CD4-positive, alpha-beta T cell (primary cell): ENCODE results near the gene ADA. TPM values are rescaled to one million over a fixed set of nuclear protein-coding genes. Genes with fewer than 3 reads are reported as not detected.
A peak's percentile ranks its signal among the peaks of the same experiment; 100 is the strongest.

Experiments used
- ATAC-seq: fragments of 200-7000 bp; cut with Tn5 transposase; one replicate; pipeline ENCODE4 v1.10.0; 2022; ENCODE audit warnings: mild to moderate bottlenecking; ENCODE audit not compliant: poor library complexity
- CTCF ChIA-PET: fragments of 350-600 bp; sonication (Branson Sonifier 250); formaldehyde crosslinking; loops from one replicate; lab custom pipeline; 2021; ENCODE audit warnings: antibody characterized with exemption, inconsistent platforms; lab: Charles Lee
- POLR2A ChIA-PET: fragments of 350-600 bp; sonication (Branson Sonifier 250); formaldehyde crosslinking; loops from one replicate; lab custom pipeline; 2021; ENCODE audit warnings: antibody characterized with exemption, inconsistent platforms; lab: Charles Lee
- DNase-seq, 14 experiments: peaks; one replicate each; pipeline ENCODE4 v3.0.0-alpha.2; 2013 to 2020; ENCODE audit warnings: mixed read lengths in 2 of 14
- H3K27ac ChIP-seq, 2 donors: one replicate each; pipeline versions ENCODE4 v1.5.1 to v1.7.0; 2013; ENCODE audit warnings: low read length in 2 of 2, low read depth in 1 of 2, mild to moderate bottlenecking in 1 of 2
- H3K27me3 ChIP-seq, 2 experiments: 1 replicate in 1 of 2; 2 replicates in 1 of 2; pipeline versions ENCODE4 v1.6.1 to v1.7.0; 2013; ENCODE audit warnings: low read length in 2 of 2, control low read depth in 1 of 2, mild to moderate bottlenecking in 1 of 2, moderate library complexity in 1 of 2; ENCODE audit not compliant: insufficient read depth in 2 of 2, control insufficient read depth in 1 of 2
- H3K36me3 ChIP-seq: one replicate; pipeline ENCODE4 v1.6.1; 2013; ENCODE audit warnings: low read length, control low read depth; ENCODE audit not compliant: insufficient read depth
- H3K4me1 ChIP-seq: one replicate; pipeline ENCODE4 v1.6.1; 2013; ENCODE audit warnings: low read length, control low read depth; ENCODE audit not compliant: insufficient read depth
- H3K4me3 ChIP-seq: one replicate; pipeline ENCODE4 v1.5.1; 2013; ENCODE audit warnings: mild to moderate bottlenecking, low read length, moderate library complexity
- H3K9me3 ChIP-seq, 2 experiments: 1 replicate in 1 of 2; 2 replicates in 1 of 2; pipeline versions ENCODE4 v1.6.1 to v1.7.0; 2013; ENCODE audit warnings: low read length in 2 of 2, mild to moderate bottlenecking in 2 of 2, control low read depth in 1 of 2, moderate library complexity in 1 of 2; ENCODE audit not compliant: control insufficient read depth in 1 of 2, insufficient read depth in 1 of 2
- H3K27ac Mint-ChIP-seq: one replicate; pipeline ENCODE4 v1.8.0; 2020; ENCODE audit warnings: mixed read lengths
- H3K27me3 Mint-ChIP-seq: one replicate; pipeline ENCODE4 v1.8.0; 2021; ENCODE audit warnings: mixed read lengths
- H3K36me3 Mint-ChIP-seq: one replicate; pipeline ENCODE4 v1.8.0; 2021; ENCODE audit warnings: low read depth, mixed read lengths
- H3K4me1 Mint-ChIP-seq: one replicate; pipeline ENCODE4 v1.8.0; 2021; ENCODE audit warnings: low read depth, mixed read lengths
- H3K4me3 Mint-ChIP-seq: one replicate; pipeline ENCODE4 v1.8.0; 2020; ENCODE audit warnings: mild to moderate bottlenecking, mixed read lengths
- H3K9me3 Mint-ChIP-seq: one replicate; pipeline ENCODE4 v1.8.0; 2020; ENCODE audit warnings: mixed read lengths
- intact Hi-C, 2 experiments: fragments of 100-400 bp; cut with DNase I in 1 of 2; cut with micrococcal nuclease in 1 of 2; formaldehyde crosslinking; loops; one replicate each; pipeline versions ENCODE4 v1.15.1 to v1.9.0; 2023 to 2025; cut with DNase I, micrococcal nuclease
- total RNA-seq, 174 experiments: library from RNA in 2 of 174; stranded (reverse) in 2 of 174; gene quantifications; one replicate each; pipeline ENCODE4 v1.2.3 and lab custom pipeline; 2021 to 2026
- TF ChIP-seq, protein P1 (sequence below): fragments of 200-600 bp; IDR thresholded peaks from one replicate; pipeline ENCODE4 v1.8.0; 2022; ENCODE audit warnings: antibody characterized with exemption, mild to moderate bottlenecking

The ADA gene
- total RNA-seq, 2 experiments from 2014 or later: 31.7 to 32.8 TPM

DNA sequence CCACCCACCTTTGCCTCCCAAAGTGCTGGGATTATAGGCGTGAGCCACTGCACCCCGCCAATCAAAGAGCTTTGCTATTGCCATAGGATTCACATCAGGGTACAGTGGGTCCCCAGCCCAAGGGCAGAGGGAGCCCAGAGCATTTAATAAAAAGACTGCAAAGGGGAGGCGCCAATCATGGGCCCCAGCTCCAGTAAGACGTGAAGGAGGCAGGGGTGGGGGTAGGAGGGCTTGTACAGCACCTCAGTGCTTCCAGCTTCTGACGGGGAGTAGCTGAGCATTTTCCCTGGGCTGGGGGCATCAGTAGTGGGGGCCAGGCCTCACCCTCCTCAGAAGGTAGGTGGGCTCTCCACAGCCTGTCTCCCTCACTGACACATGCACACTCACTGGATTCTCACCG, 1.5 kb downstream of the ADA start:
- ATAC-seq (no peak), DNase-seq (peak in 1 of 14 experiments; percentile 16)
- no peaks in the 10 kb centered on the region for H3K9me3 ChIP-seq
- TF ChIP-seq, protein P1, sequence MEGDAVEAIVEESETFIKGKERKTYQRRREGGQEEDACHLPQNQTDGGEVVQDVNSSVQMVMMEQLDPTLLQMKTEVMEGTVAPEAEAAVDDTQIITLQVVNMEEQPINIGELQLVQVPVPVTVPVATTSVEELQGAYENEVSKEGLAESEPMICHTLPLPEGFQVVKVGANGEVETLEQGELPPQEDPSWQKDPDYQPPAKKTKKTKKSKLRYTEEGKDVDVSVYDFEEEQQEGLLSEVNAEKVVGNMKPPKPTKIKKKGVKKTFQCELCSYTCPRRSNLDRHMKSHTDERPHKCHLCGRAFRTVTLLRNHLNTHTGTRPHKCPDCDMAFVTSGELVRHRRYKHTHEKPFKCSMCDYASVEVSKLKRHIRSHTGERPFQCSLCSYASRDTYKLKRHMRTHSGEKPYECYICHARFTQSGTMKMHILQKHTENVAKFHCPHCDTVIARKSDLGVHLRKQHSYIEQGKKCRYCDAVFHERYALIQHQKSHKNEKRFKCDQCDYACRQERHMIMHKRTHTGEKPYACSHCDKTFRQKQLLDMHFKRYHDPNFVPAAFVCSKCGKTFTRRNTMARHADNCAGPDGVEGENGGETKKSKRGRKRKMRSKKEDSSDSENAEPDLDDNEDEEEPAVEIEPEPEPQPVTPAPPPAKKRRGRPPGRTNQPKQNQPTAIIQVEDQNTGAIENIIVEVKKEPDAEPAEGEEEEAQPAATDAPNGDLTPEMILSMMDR: no peak
- peak overlapping the region; percentile 93 for H3K4me3 ChIP-seq
- peak overlapping the region; percentile 90 for H3K4me3 Mint-ChIP-seq
- H3K4me1 ChIP-seq: peaks cover 74% of the 10 kb centered on the region
- peaks cover 64% of the 10 kb centered on the region for H3K4me1 Mint-ChIP-seq
- no peaks in the 10 kb centered on the region for H3K27me3 Mint-ChIP-seq
- H3K27me3 ChIP-seq: no peaks in the 10 kb centered on the region
- ChIA-PET CTCF (interaction anchor here (0.7 to 5.2 kb wide), 4 partner anchors 33 to 318 kb away, joined by 3 to 24 read pairs (median 3); no protein-coding TSS in a partner anchor), POLR2A (interaction anchor here (0.9 to 5.6 kb wide), 7 partner anchors 8 to 174 kb away, joined by 3 to 27 read pairs (median 7); partner anchors contain the start of genes SERINC3 and TTPAL)
- intact Hi-C loops: loop anchor here (2.0 to 5.0 kb wide), 6 partner anchors 21 to 128 kb away; partner anchors contain the start of gene SERINC3 (in 1 of the 2)
- H3K36me3 ChIP-seq: no peaks in the 10 kb centered on the region
- no peak overlapping the region for H3K27ac ChIP-seq
- peaks cover 19% of the 10 kb centered on the region for H3K36me3 Mint-ChIP-seq
- H3K27ac Mint-ChIP-seq: peak overlapping the region; percentile 91
- H3K9me3 Mint-ChIP-seq: no peaks in the 10 kb centered on the region

DNA sequence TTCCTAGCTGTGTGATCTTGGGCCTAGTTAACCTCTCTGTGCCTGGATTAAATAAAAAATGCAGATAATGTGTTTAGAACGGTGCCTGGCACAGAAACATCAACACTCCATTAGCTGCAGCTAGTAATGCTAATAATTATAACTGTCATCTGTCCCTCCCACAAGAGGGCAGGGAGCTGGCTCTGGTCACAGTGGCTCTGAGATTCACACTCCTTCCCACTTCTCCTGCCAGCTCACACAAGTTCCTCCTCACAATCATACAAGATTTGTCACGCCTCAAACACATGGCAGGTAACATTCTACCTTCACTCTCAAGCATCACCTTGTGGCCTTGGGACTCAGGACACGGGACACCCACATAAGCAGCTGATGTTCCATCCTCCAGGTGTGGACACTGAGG, 2.4 kb downstream of the ADA start:
- Histone ChIP-seq H3K36me3 (no peaks in the 10 kb centered on the region), H3K4me1 (peaks cover 82% of the 10 kb centered on the region), H3K27me3 (no peaks in the 10 kb centered on the region), H3K9me3 (no peaks in the 10 kb centered on the region), H3K27ac (peak overlapping the region in 1 of 2 donors; percentile 75), H3K4me3 (peak overlapping the region; percentile 13)
- peaks cover 72% of the 10 kb centered on the region for H3K4me1 Mint-ChIP-seq
- peaks cover 19% of the 10 kb centered on the region for H3K36me3 Mint-ChIP-seq
- H3K4me3 Mint-ChIP-seq: peak overlapping the region; percentile 90
- no peak for ATAC-seq
- H3K27ac Mint-ChIP-seq: peak overlapping the region; percentile 91
- H3K9me3 Mint-ChIP-seq: no peaks in the 10 kb centered on the region
- TF ChIP-seq, protein P1: no peak
- POLR2A ChIA-PET: interaction anchor here (0.7 to 5.6 kb wide), 4 partner anchors 23 to 39 kb away, joined by 3 to 27 read pairs (median 18); no protein-coding TSS in a partner anchor
- DNase-seq: no peak
- CTCF ChIA-PET: interaction anchor here (1.1 to 1.2 kb wide), 3 partner anchors 34 to 39 kb away, joined by 3 to 5 read pairs (median 3); no protein-coding TSS in a partner anchor
- intact Hi-C loops: loop anchor here in 1 of 2 experiments (5.0 kb wide), 1 partner anchor 33 kb away; no protein-coding TSS in a partner anchor
- H3K27me3 Mint-ChIP-seq: no peaks in the 10 kb centered on the region

DNA sequence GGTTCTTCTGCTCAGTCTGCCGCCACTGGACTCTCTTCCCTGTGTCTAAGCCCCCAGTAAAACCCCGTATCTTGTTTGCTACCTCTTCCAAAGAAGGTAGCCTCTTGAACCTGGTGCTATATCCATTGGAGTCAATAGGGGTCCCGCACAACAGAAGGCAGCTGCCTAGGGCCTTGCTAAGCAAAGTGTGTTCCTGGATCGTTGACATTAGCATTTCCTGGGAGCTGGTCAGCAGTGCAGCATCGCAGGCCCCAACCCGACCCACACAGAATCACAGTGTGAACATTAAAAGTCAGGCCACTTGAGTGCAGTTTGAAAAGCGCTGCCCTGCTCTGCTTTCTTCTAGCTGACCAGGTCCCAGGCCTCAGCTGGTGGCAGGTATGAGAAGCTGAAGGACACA, 2.9 kb downstream of the ADA start:
- intact Hi-C loops: loop anchor here in 1 of 2 experiments (5.0 kb wide), 1 partner anchor 34 kb away; no protein-coding TSS in a partner anchor
- no peaks in the 10 kb centered on the region for H3K9me3 ChIP-seq
- H3K4me1 ChIP-seq: peaks cover 86% of the 10 kb centered on the region
- Mint-ChIP-seq H3K36me3 (peaks cover 18% of the 10 kb centered on the region), H3K4me1 (peaks cover 78% of the 10 kb centered on the region), H3K9me3 (no peaks in the 10 kb centered on the region), H3K4me3 (peak overlapping the region; percentile 90), H3K27me3 (no peaks in the 10 kb centered on the region), H3K27ac (peak overlapping the region; percentile 91)
- DNase-seq (no peak), ATAC-seq (no peak)
- no peaks in the 10 kb centered on the region for H3K27me3 ChIP-seq
- H3K27ac ChIP-seq: peak overlapping the region in 1 of 2 donors; percentile 75
- TF ChIP-seq, protein P1: no peak
- POLR2A ChIA-PET: interaction anchor here (4.5 to 5.6 kb wide), 2 partner anchors 30 to 38 kb away, joined by 26 to 27 read pairs; no protein-coding TSS in a partner anchor
- no peak overlapping the region for H3K4me3 ChIP-seq
- H3K36me3 ChIP-seq: no peaks in the 10 kb centered on the region
- CTCF ChIA-PET: interaction anchor here (1.1 kb wide), 1 partner anchor 35 kb away, joined by 5 read pairs; no protein-coding TSS in a partner anchor
